ENCODE data around the gene GET4.

Gene GET4

DNA sequence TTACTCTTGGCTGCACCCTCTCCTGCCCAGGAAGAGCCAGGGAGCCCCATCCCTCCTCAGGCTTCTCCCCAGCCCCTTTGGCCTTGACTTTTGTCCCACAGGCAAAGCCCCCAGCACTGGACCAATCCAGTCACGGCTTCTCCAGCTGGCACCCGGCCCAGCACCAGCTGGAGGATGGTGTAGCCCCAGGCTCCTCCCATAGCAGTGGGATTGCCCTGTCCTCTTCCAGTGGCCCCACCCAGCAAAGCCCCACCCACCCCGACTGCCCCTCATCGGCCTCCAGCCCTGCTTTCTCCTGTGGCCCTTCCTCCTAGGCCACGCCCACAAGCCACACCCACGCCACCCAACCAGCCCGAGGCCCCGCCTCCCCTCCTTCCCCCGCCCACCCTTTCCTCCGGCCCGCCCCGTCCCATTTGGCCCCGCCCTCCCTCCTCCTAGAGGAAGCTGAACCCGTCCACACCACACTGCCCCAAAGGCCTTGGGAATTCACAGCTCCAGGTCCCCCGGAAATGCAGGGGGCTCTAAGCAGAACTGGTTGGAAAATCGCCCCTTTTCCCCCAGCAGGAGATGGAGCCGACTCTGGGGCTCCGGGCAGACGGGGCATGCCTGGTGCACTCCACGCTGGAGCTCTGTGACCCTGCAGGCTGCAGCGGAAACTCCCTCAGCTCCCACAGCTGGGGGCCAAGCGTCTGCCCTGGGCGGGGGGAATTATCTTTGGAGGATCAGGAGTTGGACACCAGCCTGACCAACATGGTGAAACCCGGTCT lies 25.2 kb downstream of the GET4 start (continued):
- TF ChIP-seq, protein P1, sequence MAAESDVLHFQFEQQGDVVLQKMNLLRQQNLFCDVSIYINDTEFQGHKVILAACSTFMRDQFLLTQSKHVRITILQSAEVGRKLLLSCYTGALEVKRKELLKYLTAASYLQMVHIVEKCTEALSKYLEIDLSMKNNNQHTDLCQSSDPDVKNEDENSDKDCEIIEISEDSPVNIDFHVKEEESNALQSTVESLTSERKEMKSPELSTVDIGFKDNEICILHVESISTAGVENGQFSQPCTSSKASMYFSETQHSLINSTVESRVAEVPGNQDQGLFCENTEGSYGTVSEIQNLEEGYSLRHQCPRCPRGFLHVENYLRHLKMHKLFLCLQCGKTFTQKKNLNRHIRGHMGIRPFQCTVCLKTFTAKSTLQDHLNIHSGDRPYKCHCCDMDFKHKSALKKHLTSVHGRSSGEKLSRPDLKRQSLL (tag by site-specific recombination; IDR thresholded peaks at IDR 0.05), result peak; percentile 70
- TF ChIP-seq KLF10 (tag by site-specific recombination; IDR thresholded peaks at IDR 0.05) (peak; percentile 70; the same call in 1 of the 2 replicates), BCL11B (tag by site-specific recombination; IDR thresholded peaks at IDR 0.05; ENCODE audit: low read depth) (no peak), ZFHX2 (tag by site-specific recombination; conservative IDR thresholded peaks at IDR 0.05) (no peak), GLIS1 (tag by site-specific recombination; IDR thresholded peaks at IDR 0.05) (peak; percentile 59), SETDB1 (IDR thresholded peaks at IDR 0.05; ENCODE audit: insufficient read length, low read length) (no peak), KLF1 (tag by site-specific recombination; IDR thresholded peaks at IDR 0.05) (0 out of 2 replicates have a peak, but pooled peaks have one; percentile 11), SP2 (tag by site-specific recombination; IDR thresholded peaks at IDR 0.05) (peak; percentile 44), SP3 (tag by site-specific recombination; IDR thresholded peaks at IDR 0.05) (peak; percentile 35; the same call in 1 of the 2 replicates), ZBTB21 (tag by site-specific recombination; IDR thresholded peaks at IDR 0.05) (no peak), ZNF174 (tag by site-specific recombination; IDR thresholded peaks at IDR 0.05) (no peak)

DNA sequence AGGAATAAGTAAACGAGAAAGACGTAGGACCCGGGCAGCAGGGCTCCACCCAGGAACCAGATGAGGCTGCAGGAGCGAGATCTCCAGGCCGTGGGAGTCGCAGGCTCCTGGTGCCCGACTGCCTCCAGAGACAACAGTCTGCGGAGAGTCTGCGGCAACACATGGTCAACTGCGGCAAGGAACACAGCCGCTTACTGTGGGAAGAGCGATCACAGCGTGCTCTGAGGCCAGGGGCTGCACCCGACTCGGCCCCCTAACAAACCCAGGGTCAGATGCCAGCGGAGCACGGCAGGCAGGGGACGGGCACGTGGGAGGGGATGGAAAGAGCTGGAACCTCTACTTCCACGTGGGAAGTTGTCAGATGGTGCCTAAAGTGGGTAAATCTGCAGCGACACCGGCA lies 26.6 kb downstream of the GET4 start:
- ChIA-PET POLR2A (no interaction called here), CTCF (interaction anchor here (0.6 kb wide), 1 partner anchor 1575 kb away, joined by 3 read pairs; no protein-coding TSS in a partner anchor)
- H3K4me3 ChIP-seq (ENCODE audit: low read depth, low read length), result no peak overlapping the region
- H3K27ac ChIP-seq (ENCODE audit: extremely low read depth, low read depth, low read length), result no peak overlapping the region
- H3K9me3 ChIP-seq (ENCODE audit: control insufficient read depth, insufficient read depth, low read depth, low read length), result no peaks in the 10 kb centered on the region
- H3K4me1 ChIP-seq (ENCODE audit: control insufficient read depth, insufficient read depth, low read length), result peaks cover 5% of the 10 kb centered on the region; the same call in 1 of the 2 replicates
- H3K36me3 ChIP-seq (ENCODE audit: control insufficient read depth in 2 of 2, insufficient read depth in 1 of 2, low read length in 2 of 2), result no peaks in the 10 kb centered on the region
- TF ChIP-seq ZNF514 (tag by site-specific recombination; IDR thresholded peaks at IDR 0.05) (no peak), ZNF223 (tag by site-specific recombination; IDR thresholded peaks at IDR 0.05) (no peak), ZNF202 (tag by site-specific recombination; IDR thresholded peaks at IDR 0.05; ENCODE audit: borderline replicate concordance) (no peak), ZNF677 (tag by site-specific recombination; IDR thresholded peaks at IDR 0.05) (no peak), REPIN1 (tag by site-specific recombination; IDR thresholded peaks at IDR 0.05; ENCODE audit: low read depth) (no peak), MEIS1 (CRISPR knock-in tag; IDR thresholded peaks at IDR 0.05; ENCODE audit: borderline replicate concordance) (no peak), ZNF121 (tag by site-specific recombination; IDR thresholded peaks at IDR 0.05) (no peak), ZNF394 (tag by site-specific recombination; IDR thresholded peaks at IDR 0.05; ENCODE audit: borderline replicate concordance) (no peak), BCL11B (tag by site-specific recombination; IDR thresholded peaks at IDR 0.05; ENCODE audit: low read depth) (no peak), ZSCAN23 (tag by site-specific recombination; IDR thresholded peaks at IDR 0.05) (no peak), ZNF830 (tag by site-specific recombination; IDR thresholded peaks at IDR 0.05; ENCODE audit: low read depth) (no peak), SP2 (tag by site-specific recombination; IDR thresholded peaks at IDR 0.05) (no peak), ZNF768 (tag by site-specific recombination; IDR thresholded peaks at IDR 0.05) (no peak), ZNF510 (tag by site-specific recombination; IDR thresholded peaks at IDR 0.05; ENCODE audit: insufficient replicate concordance) (no peak), ZNF248 (tag by site-specific recombination; IDR thresholded peaks at IDR 0.05) (no peak)
- TF ChIP-seq, protein P2, sequence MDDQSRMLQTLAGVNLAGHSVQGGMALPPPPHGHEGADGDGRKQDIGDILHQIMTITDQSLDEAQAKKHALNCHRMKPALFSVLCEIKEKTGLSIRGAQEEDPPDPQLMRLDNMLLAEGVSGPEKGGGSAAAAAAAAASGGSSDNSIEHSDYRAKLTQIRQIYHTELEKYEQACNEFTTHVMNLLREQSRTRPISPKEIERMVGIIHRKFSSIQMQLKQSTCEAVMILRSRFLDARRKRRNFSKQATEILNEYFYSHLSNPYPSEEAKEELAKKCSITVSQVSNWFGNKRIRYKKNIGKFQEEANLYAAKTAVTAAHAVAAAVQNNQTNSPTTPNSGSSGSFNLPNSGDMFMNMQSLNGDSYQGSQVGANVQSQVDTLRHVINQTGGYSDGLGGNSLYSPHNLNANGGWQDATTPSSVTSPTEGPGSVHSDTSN (CRISPR knock-in tag; IDR thresholded peaks at IDR 0.05), result no peak
- TF ChIP-seq, protein P3, sequence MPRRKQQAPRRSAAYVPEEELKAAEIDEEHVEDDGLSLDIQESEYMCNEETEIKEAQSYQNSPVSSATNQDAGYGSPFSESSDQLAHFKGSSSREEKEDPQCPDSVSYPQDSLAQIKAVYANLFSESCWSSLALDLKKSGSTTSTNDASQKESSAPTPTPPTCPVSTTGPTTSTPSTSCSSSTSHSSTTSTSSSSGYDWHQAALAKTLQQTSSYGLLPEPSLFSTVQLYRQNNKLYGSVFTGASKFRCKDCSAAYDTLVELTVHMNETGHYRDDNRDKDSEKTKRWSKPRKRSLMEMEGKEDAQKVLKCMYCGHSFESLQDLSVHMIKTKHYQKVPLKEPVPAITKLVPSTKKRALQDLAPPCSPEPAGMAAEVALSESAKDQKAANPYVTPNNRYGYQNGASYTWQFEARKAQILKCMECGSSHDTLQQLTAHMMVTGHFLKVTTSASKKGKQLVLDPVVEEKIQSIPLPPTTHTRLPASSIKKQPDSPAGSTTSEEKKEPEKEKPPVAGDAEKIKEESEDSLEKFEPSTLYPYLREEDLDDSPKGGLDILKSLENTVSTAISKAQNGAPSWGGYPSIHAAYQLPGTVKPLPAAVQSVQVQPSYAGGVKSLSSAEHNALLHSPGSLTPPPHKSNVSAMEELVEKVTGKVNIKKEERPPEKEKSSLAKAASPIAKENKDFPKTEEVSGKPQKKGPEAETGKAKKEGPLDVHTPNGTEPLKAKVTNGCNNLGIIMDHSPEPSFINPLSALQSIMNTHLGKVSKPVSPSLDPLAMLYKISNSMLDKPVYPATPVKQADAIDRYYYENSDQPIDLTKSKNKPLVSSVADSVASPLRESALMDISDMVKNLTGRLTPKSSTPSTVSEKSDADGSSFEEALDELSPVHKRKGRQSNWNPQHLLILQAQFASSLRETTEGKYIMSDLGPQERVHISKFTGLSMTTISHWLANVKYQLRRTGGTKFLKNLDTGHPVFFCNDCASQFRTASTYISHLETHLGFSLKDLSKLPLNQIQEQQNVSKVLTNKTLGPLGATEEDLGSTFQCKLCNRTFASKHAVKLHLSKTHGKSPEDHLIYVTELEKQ (tag by site-specific recombination; IDR thresholded peaks at IDR 0.05; ENCODE audit: borderline replicate concordance), result no peak
- TF ChIP-seq, protein P4, sequence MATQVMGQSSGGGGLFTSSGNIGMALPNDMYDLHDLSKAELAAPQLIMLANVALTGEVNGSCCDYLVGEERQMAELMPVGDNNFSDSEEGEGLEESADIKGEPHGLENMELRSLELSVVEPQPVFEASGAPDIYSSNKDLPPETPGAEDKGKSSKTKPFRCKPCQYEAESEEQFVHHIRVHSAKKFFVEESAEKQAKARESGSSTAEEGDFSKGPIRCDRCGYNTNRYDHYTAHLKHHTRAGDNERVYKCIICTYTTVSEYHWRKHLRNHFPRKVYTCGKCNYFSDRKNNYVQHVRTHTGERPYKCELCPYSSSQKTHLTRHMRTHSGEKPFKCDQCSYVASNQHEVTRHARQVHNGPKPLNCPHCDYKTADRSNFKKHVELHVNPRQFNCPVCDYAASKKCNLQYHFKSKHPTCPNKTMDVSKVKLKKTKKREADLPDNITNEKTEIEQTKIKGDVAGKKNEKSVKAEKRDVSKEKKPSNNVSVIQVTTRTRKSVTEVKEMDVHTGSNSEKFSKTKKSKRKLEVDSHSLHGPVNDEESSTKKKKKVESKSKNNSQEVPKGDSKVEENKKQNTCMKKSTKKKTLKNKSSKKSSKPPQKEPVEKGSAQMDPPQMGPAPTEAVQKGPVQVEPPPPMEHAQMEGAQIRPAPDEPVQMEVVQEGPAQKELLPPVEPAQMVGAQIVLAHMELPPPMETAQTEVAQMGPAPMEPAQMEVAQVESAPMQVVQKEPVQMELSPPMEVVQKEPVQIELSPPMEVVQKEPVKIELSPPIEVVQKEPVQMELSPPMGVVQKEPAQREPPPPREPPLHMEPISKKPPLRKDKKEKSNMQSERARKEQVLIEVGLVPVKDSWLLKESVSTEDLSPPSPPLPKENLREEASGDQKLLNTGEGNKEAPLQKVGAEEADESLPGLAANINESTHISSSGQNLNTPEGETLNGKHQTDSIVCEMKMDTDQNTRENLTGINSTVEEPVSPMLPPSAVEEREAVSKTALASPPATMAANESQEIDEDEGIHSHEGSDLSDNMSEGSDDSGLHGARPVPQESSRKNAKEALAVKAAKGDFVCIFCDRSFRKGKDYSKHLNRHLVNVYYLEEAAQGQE (tag by site-specific recombination; IDR thresholded peaks at IDR 0.05), result no peak
